OCI-LY1 (cell line): ENCODE data around the gene RHOT1.

Experiments used
- H2AFZ ChIP-seq: fragments of 200-600 bp; sonication (generic), shearing (Covaris generic); 2 replicates; pipeline ENCODE4 v1.6.0; 2014; ENCODE audit warnings: antibody characterized with exemption, mild to moderate bottlenecking, low read length
- H3F3A ChIP-seq: fragments of 200-600 bp; sonication (generic), shearing (Covaris generic); 2 replicates; pipeline ENCODE4 v1.6.0; 2014; ENCODE audit warnings: mild to moderate bottlenecking, antibody characterized with exemption, low read length, moderate library complexity; ENCODE audit not compliant: insufficient read depth
- H3K27ac ChIP-seq: fragments of 200-600 bp; sonication (generic); 2 replicates; pipeline ENCODE4 v1.5.1; 2014; ENCODE audit warnings: low read length, mixed run types, mild to moderate bottlenecking, low read depth; ENCODE audit not compliant: poor library complexity, severe bottlenecking
- H3K27me3 ChIP-seq: fragments of 200-600 bp; sonication (generic); 2 replicates; pipeline ENCODE4 v1.6.0; 2014; ENCODE audit warnings: antibody characterized with exemption, mild to moderate bottlenecking, low read length, moderate library complexity; ENCODE audit not compliant: insufficient read depth
- H3K36me3 ChIP-seq: fragments of 200-600 bp; sonication (generic); 2 replicates; pipeline ENCODE4 v1.6.1; 2014; ENCODE audit warnings: mild to moderate bottlenecking, antibody characterized with exemption, low read length, moderate library complexity, mixed read lengths; ENCODE audit not compliant: insufficient read depth
- H3K4me1 ChIP-seq: fragments of 200-600 bp; sonication (generic); 2 replicates; pipeline ENCODE4 v1.5.1; 2014; ENCODE audit warnings: mild to moderate bottlenecking, low read length, moderate library complexity; ENCODE audit not compliant: insufficient read depth, severe bottlenecking
- H3K4me2 ChIP-seq: fragments of 200-600 bp; sonication (generic), shearing (Covaris generic); 2 replicates; pipeline ENCODE4 v1.6.1; 2014; ENCODE audit warnings: low read length
- H3K4me3 ChIP-seq: fragments of 200-600 bp; sonication (generic); 2 replicates; pipeline ENCODE4 v1.5.1; 2014; ENCODE audit warnings: low read length, low read depth, mild to moderate bottlenecking, mixed read lengths; ENCODE audit not compliant: poor library complexity, severe bottlenecking
- H3K79me2 ChIP-seq: fragments of 200-600 bp; shearing (Covaris generic); 2 replicates; pipeline ENCODE4 v1.6.1; 2016; ENCODE audit warnings: mixed run types, low read length, mixed read lengths; ENCODE audit not compliant: insufficient read depth
- H3K9ac ChIP-seq: fragments of 200-600 bp; sonication (generic), shearing (Covaris generic); 2 replicates; pipeline ENCODE4 v1.6.1; 2014; ENCODE audit warnings: mild to moderate bottlenecking, low read length, mixed read lengths
- H3K9me2 ChIP-seq: fragments of 200-600 bp; sonication (generic), shearing (Covaris generic); 2 replicates; pipeline ENCODE4 v1.6.1; 2014; ENCODE audit warnings: low read depth, mild to moderate bottlenecking, low read length, mixed read lengths
- H3K9me3 ChIP-seq: fragments of 200-600 bp; shearing (Covaris generic); 2 replicates; pipeline ENCODE4 v1.6.1; 2014; ENCODE audit warnings: low read length, mixed read lengths
- H4K20me1 ChIP-seq: fragments of 200-600 bp; sonication (generic), shearing (Covaris generic); 2 replicates; pipeline ENCODE4 v1.6.0; 2016; ENCODE audit warnings: mild to moderate bottlenecking, low read length; ENCODE audit not compliant: insufficient read depth
- CTCF ChIP-seq: fragments of 200-600 bp; sonication (generic), shearing (Covaris generic); IDR thresholded peaks from 2 replicates; pipeline ENCODE4 v1.5.1; 2017; ENCODE audit warnings: mild to moderate bottlenecking, antibody characterized with exemption, low read length, moderate library complexity, mixed read lengths
- EZH2 ChIP-seq: fragments of 200-600 bp; sonication (generic), shearing (Covaris generic); IDR thresholded peaks from 2 replicates; pipeline ENCODE4 v1.8.0; 2017; ENCODE audit warnings: borderline replicate concordance, mixed run types, mild to moderate bottlenecking, antibody characterized with exemption, low read length, moderate library complexity, mixed read lengths

Gene RHOT1

DNA sequence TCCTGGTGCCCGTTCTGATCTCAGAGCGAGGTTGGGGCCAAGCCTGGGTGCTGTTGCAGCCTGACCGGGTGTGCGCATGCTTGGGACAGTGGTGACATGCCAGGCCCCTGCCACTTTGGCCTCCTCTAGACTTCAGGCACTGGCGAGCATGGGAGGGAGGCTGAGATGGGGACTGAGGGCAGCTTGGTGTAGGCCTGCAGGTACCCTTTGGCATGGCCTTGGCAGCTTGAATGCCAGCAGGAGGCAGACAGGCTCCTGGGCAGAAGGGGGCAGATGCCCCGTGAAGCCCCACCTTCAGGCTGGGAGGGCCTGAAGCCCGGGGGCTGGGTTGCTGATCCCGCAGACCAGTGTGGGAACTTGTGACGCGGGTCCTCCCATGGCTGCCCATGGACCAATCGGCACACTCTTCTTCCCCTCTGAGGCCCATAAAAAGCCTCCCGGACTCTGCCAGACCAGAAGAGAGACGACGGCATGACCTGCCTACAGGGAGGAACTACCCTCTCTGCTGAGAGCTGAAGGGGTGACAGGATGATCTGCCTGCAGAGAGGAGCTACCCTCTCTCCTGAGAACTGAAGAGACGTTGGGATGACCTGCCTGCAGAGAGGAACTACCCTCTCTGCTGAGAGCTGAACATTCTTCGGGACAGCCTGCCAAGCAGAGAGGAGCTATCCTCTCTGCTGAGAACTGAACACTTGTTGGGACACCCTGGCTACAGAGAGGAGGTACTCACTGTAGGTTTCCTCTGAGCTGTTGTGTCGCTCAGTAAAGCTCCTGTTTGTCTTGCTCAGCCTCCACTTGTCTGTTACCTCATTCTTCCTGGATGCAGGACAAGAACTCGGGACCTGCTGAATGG, 17.5 kb downstream of the RHOT1 start:
- TF ChIP-seq EZH2: no peak
- TF ChIP-seq CTCF: no peak
- Histone ChIP-seq H3K27me3 (no peaks in the 10 kb centered on the region), H3K4me1 (no peaks in the 10 kb centered on the region), H3K4me3 (no peak overlapping the region), H3K9me3 (no peaks in the 10 kb centered on the region), H2AFZ (no peak overlapping the region), H3F3A (no peaks in the 10 kb centered on the region), H3K4me2 (no peak overlapping the region), H3K36me3 (peaks cover 33% of the 10 kb centered on the region), H3K9ac (no peak overlapping the region), H3K9me2 (no peaks in the 10 kb centered on the region), H3K79me2 (no peaks in the 10 kb centered on the region), H4K20me1 (no peaks in the 10 kb centered on the region), H3K27ac (no peak overlapping the region)

GRCh38 chr17:32160526-32160925, 18.2 kb downstream of the RHOT1 start:
- H3K4me1 ChIP-seq: no peaks in the 10 kb centered on the region
- no peaks in the 10 kb centered on the region for H3K9me3 ChIP-seq
- no peak overlapping the region for H3K4me2 ChIP-seq
- H2AFZ ChIP-seq: no peak overlapping the region
- no peak overlapping the region for H3K4me3 ChIP-seq
- H4K20me1 ChIP-seq: no peaks in the 10 kb centered on the region
- TF ChIP-seq EZH2: no peak
- no peak for TF ChIP-seq CTCF
- no peak overlapping the region for H3K9ac ChIP-seq
- H3K27ac ChIP-seq: no peak overlapping the region
- H3F3A ChIP-seq: no peaks in the 10 kb centered on the region
- peaks cover 32% of the 10 kb centered on the region for H3K36me3 ChIP-seq
- no peaks in the 10 kb centered on the region for H3K27me3 ChIP-seq
- H3K79me2 ChIP-seq: no peaks in the 10 kb centered on the region
- no peaks in the 10 kb centered on the region for H3K9me2 ChIP-seq

- Histone ChIP-seq H3K9me2 (no peaks in the 10 kb centered on the region), H3K9me3 (no peaks in the 10 kb centered on the region), H3K27me3 (no peaks in the 10 kb centered on the region), H3K27ac (no peak overlapping the region), H3K79me2 (no peaks in the 10 kb centered on the region), H3K36me3 (peaks cover 27% of the 10 kb centered on the region), H4K20me1 (no peaks in the 10 kb centered on the region), H3K4me1 (no peaks in the 10 kb centered on the region), H3K9ac (no peak overlapping the region), H3K4me2 (no peak overlapping the region), H3F3A (no peaks in the 10 kb centered on the region), H3K4me3 (no peak overlapping the region), H2AFZ (no peak overlapping the region)
- no peak for TF ChIP-seq EZH2
- no peak for TF ChIP-seq CTCF
These were observed 18.7 kb downstream of the RHOT1 start for GRCh38 chr17:32161029-32161428.
